CD4-positive, alpha-beta T cell (primary cell): ENCODE results near the gene VAT1L. TPM values are rescaled to one million over a fixed set of nuclear protein-coding genes. Genes with fewer than 3 reads are reported as not detected.

Experiments used
- ATAC-seq: fragments of 200-7000 bp; cut with Tn5 transposase; one replicate; pipeline ENCODE4 v1.10.0; 2022; ENCODE audit warnings: mild to moderate bottlenecking; ENCODE audit not compliant: poor library complexity
- CTCF ChIA-PET: fragments of 350-600 bp; sonication (Branson Sonifier 250); formaldehyde crosslinking; loops from one replicate; lab custom pipeline; 2021; ENCODE audit warnings: antibody characterized with exemption, inconsistent platforms; lab: Charles Lee
- POLR2A ChIA-PET: fragments of 350-600 bp; sonication (Branson Sonifier 250); formaldehyde crosslinking; loops from one replicate; lab custom pipeline; 2021; ENCODE audit warnings: antibody characterized with exemption, inconsistent platforms; lab: Charles Lee
- DNase-seq, 14 experiments: peaks; one replicate each; pipeline ENCODE4 v3.0.0-alpha.2; 2013 to 2020; ENCODE audit warnings: mixed read lengths in 2 of 14
- H3K27ac ChIP-seq, 2 donors: one replicate each; pipeline versions ENCODE4 v1.5.1 to v1.7.0; 2013; ENCODE audit warnings: low read length in 2 of 2, low read depth in 1 of 2, mild to moderate bottlenecking in 1 of 2
- H3K27me3 ChIP-seq, 2 experiments: 1 replicate in 1 of 2; 2 replicates in 1 of 2; pipeline versions ENCODE4 v1.6.1 to v1.7.0; 2013; ENCODE audit warnings: low read length in 2 of 2, control low read depth in 1 of 2, mild to moderate bottlenecking in 1 of 2, moderate library complexity in 1 of 2; ENCODE audit not compliant: insufficient read depth in 2 of 2, control insufficient read depth in 1 of 2
- H3K36me3 ChIP-seq: one replicate; pipeline ENCODE4 v1.6.1; 2013; ENCODE audit warnings: low read length, control low read depth; ENCODE audit not compliant: insufficient read depth
- H3K4me1 ChIP-seq: one replicate; pipeline ENCODE4 v1.6.1; 2013; ENCODE audit warnings: low read length, control low read depth; ENCODE audit not compliant: insufficient read depth
- H3K4me3 ChIP-seq: one replicate; pipeline ENCODE4 v1.5.1; 2013; ENCODE audit warnings: mild to moderate bottlenecking, low read length, moderate library complexity
- H3K9me3 ChIP-seq, 2 experiments: 1 replicate in 1 of 2; 2 replicates in 1 of 2; pipeline versions ENCODE4 v1.6.1 to v1.7.0; 2013; ENCODE audit warnings: low read length in 2 of 2, mild to moderate bottlenecking in 2 of 2, control low read depth in 1 of 2, moderate library complexity in 1 of 2; ENCODE audit not compliant: control insufficient read depth in 1 of 2, insufficient read depth in 1 of 2
- H3K27ac Mint-ChIP-seq: one replicate; pipeline ENCODE4 v1.8.0; 2020; ENCODE audit warnings: mixed read lengths
- H3K27me3 Mint-ChIP-seq: one replicate; pipeline ENCODE4 v1.8.0; 2021; ENCODE audit warnings: mixed read lengths
- H3K36me3 Mint-ChIP-seq: one replicate; pipeline ENCODE4 v1.8.0; 2021; ENCODE audit warnings: low read depth, mixed read lengths
- H3K4me1 Mint-ChIP-seq: one replicate; pipeline ENCODE4 v1.8.0; 2021; ENCODE audit warnings: low read depth, mixed read lengths
- H3K4me3 Mint-ChIP-seq: one replicate; pipeline ENCODE4 v1.8.0; 2020; ENCODE audit warnings: mild to moderate bottlenecking, mixed read lengths
- H3K9me3 Mint-ChIP-seq: one replicate; pipeline ENCODE4 v1.8.0; 2020; ENCODE audit warnings: mixed read lengths
- intact Hi-C, 2 experiments: fragments of 100-400 bp; cut with DNase I in 1 of 2; cut with micrococcal nuclease in 1 of 2; formaldehyde crosslinking; loops; one replicate each; pipeline versions ENCODE4 v1.15.1 to v1.9.0; 2023 to 2025; cut with DNase I, micrococcal nuclease
- total RNA-seq, 174 experiments: library from RNA in 2 of 174; stranded (reverse) in 2 of 174; gene quantifications; one replicate each; pipeline ENCODE4 v1.2.3 and lab custom pipeline; 2021 to 2026
- TF ChIP-seq, protein P1 (sequence below): fragments of 200-600 bp; IDR thresholded peaks from one replicate; pipeline ENCODE4 v1.8.0; 2022; ENCODE audit warnings: antibody characterized with exemption, mild to moderate bottlenecking

VAT1L gene
- total RNA-seq, 2 experiments from 2014 or later: not detected

DNA sequence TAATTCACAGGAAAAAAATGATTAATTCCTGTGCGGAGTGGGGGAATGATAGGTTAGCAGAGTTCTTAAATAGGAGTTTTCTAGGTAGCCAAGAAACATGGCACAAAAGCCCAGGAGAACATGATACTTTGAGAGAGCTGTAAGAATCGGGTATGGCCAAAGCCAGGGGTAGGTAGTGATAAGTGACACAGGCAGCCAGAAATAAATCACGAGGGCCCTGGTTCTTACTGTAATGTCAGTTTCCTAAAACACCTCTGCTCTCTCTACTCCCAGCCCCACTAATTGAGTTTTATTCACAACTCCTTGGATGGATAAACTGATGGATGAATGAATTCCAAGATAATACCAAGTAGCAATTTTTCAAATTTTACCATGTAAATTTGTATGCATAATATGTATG, 54.1 kb downstream of the VAT1L start:
- H3K4me1 Mint-ChIP-seq: no peaks in the 10 kb centered on the region
- TF ChIP-seq, protein P1, sequence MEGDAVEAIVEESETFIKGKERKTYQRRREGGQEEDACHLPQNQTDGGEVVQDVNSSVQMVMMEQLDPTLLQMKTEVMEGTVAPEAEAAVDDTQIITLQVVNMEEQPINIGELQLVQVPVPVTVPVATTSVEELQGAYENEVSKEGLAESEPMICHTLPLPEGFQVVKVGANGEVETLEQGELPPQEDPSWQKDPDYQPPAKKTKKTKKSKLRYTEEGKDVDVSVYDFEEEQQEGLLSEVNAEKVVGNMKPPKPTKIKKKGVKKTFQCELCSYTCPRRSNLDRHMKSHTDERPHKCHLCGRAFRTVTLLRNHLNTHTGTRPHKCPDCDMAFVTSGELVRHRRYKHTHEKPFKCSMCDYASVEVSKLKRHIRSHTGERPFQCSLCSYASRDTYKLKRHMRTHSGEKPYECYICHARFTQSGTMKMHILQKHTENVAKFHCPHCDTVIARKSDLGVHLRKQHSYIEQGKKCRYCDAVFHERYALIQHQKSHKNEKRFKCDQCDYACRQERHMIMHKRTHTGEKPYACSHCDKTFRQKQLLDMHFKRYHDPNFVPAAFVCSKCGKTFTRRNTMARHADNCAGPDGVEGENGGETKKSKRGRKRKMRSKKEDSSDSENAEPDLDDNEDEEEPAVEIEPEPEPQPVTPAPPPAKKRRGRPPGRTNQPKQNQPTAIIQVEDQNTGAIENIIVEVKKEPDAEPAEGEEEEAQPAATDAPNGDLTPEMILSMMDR: no peak
- H3K4me1 ChIP-seq: no peaks in the 10 kb centered on the region
- no peaks in the 10 kb centered on the region for H3K9me3 ChIP-seq
- ATAC-seq (no peak), DNase-seq (no peak)
- H3K27me3 ChIP-seq: peaks cover 3 to 4% of the 10 kb centered on the region in 2 experiments
- H3K4me3 Mint-ChIP-seq: no peak overlapping the region
- H3K27ac Mint-ChIP-seq: no peak overlapping the region
- ChIA-PET CTCF (no interaction called here), POLR2A (no interaction called here)
- no peak overlapping the region for H3K27ac ChIP-seq
- intact Hi-C loops: no loop called here
- H3K36me3 ChIP-seq: no peaks in the 10 kb centered on the region
- H3K9me3 Mint-ChIP-seq: no peaks in the 10 kb centered on the region
- no peak overlapping the region for H3K4me3 ChIP-seq
- H3K27me3 Mint-ChIP-seq: peaks cover 16% of the 10 kb centered on the region
- no peaks in the 10 kb centered on the region for H3K36me3 Mint-ChIP-seq

DNA sequence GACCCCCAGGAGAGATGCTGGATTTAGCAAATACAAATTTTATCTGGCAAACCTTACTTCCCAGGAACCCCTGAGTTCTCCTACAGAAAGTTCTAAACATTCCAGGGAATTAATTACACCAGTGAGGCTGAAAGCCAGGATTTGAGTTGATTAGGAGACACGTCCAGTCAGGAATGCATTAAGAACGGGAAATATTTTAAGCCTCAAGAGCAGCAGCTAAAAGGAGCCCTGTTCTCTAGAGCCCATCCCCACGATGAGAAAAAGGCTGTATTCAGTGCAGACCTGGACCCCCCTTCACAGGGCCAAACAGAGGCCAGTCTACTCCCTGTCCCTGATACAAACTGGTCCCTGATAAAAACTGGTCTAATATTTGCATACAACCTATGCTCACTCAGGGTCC, 55.0 kb downstream of the VAT1L start:
- Histone ChIP-seq H3K4me3 (no peak overlapping the region), H3K27me3 (peaks cover 3 to 4% of the 10 kb centered on the region in 2 experiments), H3K9me3 (no peaks in the 10 kb centered on the region), H3K36me3 (no peaks in the 10 kb centered on the region), H3K27ac (no peak overlapping the region), H3K4me1 (no peaks in the 10 kb centered on the region)
- intact Hi-C loops: no loop called here
- Mint-ChIP-seq H3K27me3 (peaks cover 23% of the 10 kb centered on the region), H3K4me3 (no peak overlapping the region), H3K36me3 (no peaks in the 10 kb centered on the region), H3K27ac (no peak overlapping the region), H3K9me3 (no peaks in the 10 kb centered on the region), H3K4me1 (no peaks in the 10 kb centered on the region)
- TF ChIP-seq, protein P1: no peak
- POLR2A ChIA-PET: no interaction called here
- no peak for ATAC-seq
- CTCF ChIA-PET: no interaction called here
- no peak for DNase-seq

- Histone ChIP-seq H3K9me3 (no peaks in the 10 kb centered on the region), H3K4me1 (no peaks in the 10 kb centered on the region), H3K27me3 (peaks cover 0 to 3% of the 10 kb centered on the region in 2 experiments), H3K36me3 (no peaks in the 10 kb centered on the region), H3K27ac (no peak overlapping the region), H3K4me3 (no peak overlapping the region)
- Mint-ChIP-seq H3K36me3 (no peaks in the 10 kb centered on the region), H3K9me3 (no peaks in the 10 kb centered on the region), H3K27me3 (peaks cover 23% of the 10 kb centered on the region), H3K4me1 (no peaks in the 10 kb centered on the region), H3K27ac (no peak overlapping the region), H3K4me3 (no peak overlapping the region)
- TF ChIP-seq, protein P1: no peak
- DNase-seq (no peak), ATAC-seq (no peak)
- POLR2A ChIA-PET: no interaction called here
- intact Hi-C loops: no loop called here
- CTCF ChIA-PET: no interaction called here
Measured at GRCh38 chr16:77844801-77845200, 56.4 kb downstream of the VAT1L start.
